Heart left ventricle (tissue), 13 donors: ENCODE data around the gene MORC3.
"Not testable (repeated sequence)": the region's sequence is repeated elsewhere in the genome, so short reads cannot be mapped to it uniquely, and the experiment has no call there.

ENCODE experiments used
- CTCF ChIP-seq, 12 donors: fragments of 200-600 bp; sonication (generic) in 4 of 12; IDR thresholded peaks; one replicate each; pipeline versions ENCODE4 v1.5.0 to v1.8.0; 2018 to 2022; ENCODE audit warnings: antibody characterized with exemption in 12 of 12, mild to moderate bottlenecking in 5 of 12
- POLR2A ChIP-seq, 2 donors: fragments of 450-650 bp; IDR thresholded peaks; one replicate each; pipeline ENCODE4 v1.6.1; 2017; ENCODE audit warnings: antibody characterized with exemption in 2 of 2, mild to moderate bottlenecking in 2 of 2, moderate library complexity in 2 of 2
- donor health status: ischemic (EF 13 %, LVEDD 7.1; RV severe dilation, severe dysfunction).
- donor health status: DM: no; HTN: yes; CAD: no.
- donor health status: DM: no; HTN: no; CAD: no.
- donor health status: ischemic (EF 25% LVEDD 6.9; RV normal size, moderate dysfunction).
- donor health status: ischemic (EF 25% LVEDD 5.7; RV mildly dilated, moderate dysfunction).
- donor health status: ischemic (EF 35%, LVEDD 5.7; RV mildly dilated, moderate dysfunction).
- donor health status: nonischemic (EF 11% LVEDD 7.7; RV severe dilation, severe dysfunction).
- donor health status: DM: yes; HTN: yes; CAD: no.
- donor health status: PGD.
- donor health status: ischemic (EF 29% LVEDD 5.4; RV normal size, mild dysfunction).
- donor health status: nonischemic (EF 23%, LVEDD 6.1; RV moderate dilation, normal function).

DNA sequence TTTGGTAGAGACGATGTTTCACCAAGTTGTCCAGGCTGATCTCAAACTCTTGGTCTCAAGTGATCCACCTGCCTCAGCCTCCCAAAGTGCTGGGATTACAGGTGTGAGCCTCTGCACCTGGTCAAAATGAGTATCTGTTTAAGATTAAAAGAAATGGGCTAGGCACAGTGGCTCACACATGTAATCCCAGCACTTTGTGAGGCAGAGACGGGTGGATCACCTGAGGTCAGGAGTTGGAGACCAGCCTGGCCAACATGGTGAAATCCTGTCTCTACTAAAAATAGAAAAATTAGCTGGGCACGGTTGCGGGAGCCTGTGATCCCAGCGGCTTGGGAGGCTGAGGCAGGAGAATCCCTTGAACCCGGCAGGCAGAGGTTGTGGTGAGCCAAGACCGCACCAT is 22.6 kb downstream of the MORC3 start:
- TF ChIP-seq CTCF, POLR2A (IDR thresholded peaks at IDR 0.05): not testable (repeated sequence)
